GM12878 (cell line): ENCODE results near the gene CXorf58.

Source experiments
- CBX3 ChIP-seq: fragments of 200-600 bp; sonication (generic); IDR thresholded peaks from 2 replicates; pipeline ENCODE4 v1.6.1; 2016; ENCODE audit warnings: low read depth, borderline replicate concordance
- EZH2 ChIP-seq: IDR thresholded peaks from 2 replicates; pipeline ENCODE4 v1.6.1; 2012; ENCODE audit warnings: low read depth, mild to moderate bottlenecking, control low read depth, inconsistent platforms, low read length, borderline replicate concordance; ENCODE audit not compliant: control insufficient read depth
- POLR2A ChIP-seq: IDR thresholded peaks from 2 replicates; pipeline ENCODE4 v1.6.1; 2011; ENCODE audit warnings: low read depth, mild to moderate bottlenecking, low read length
- RFX5 ChIP-seq: IDR thresholded peaks from 2 replicates; pipeline ENCODE4 v1.6.1; 2011; ENCODE audit warnings: low read depth, low read length, improper control_type of control experiment
- SRF ChIP-seq, 2 experiments: IDR thresholded peaks; 2 replicates each; pipeline ENCODE4 v1.6.1; 2011; ENCODE audit warnings: low read depth in 2 of 2, low read length in 2 of 2, mild to moderate bottlenecking in 1 of 2, moderate library complexity in 1 of 2
- TBL1XR1 ChIP-seq: IDR thresholded peaks from 2 replicates; pipeline ENCODE4 v1.6.1; 2012; ENCODE audit warnings: low read depth, low read length, improper control_type of control experiment
- ZNF384 ChIP-seq: IDR thresholded peaks from 2 replicates; pipeline ENCODE4 v1.6.1; 2012; ENCODE audit warnings: low read depth, mild to moderate bottlenecking, low read length, improper control_type of control experiment, borderline replicate concordance
- TF ChIP-seq, protein P1 (sequence below): fragments of 450-650 bp; formaldehyde crosslinking; IDR thresholded peaks from 2 replicates; pipeline ENCODE4 v1.5.0; 2022; ENCODE audit warnings: mild to moderate bottlenecking, missing genetic modification characterization
- TF ChIP-seq, protein P2 (sequence below), 3 experiments: IDR thresholded peaks in 2 of 3; conservative IDR thresholded peaks in 1 of 3; 2 replicates each; pipeline ENCODE4 v1.5.1; 2011; ENCODE audit warnings: low read depth in 3 of 3, low read length in 3 of 3, mild to moderate bottlenecking in 3 of 3, control low read depth in 2 of 3, moderate library complexity in 2 of 3, inconsistent platforms in 1 of 3, mixed read lengths in 1 of 3; ENCODE audit not compliant: control insufficient read depth in 2 of 3, insufficient read depth in 1 of 3; ENCODE audit errors: extremely low read depth in 1 of 3
- TF ChIP-seq, protein P3 (sequence below): IDR thresholded peaks from 2 replicates; pipeline ENCODE4 v1.6.1; 2012; ENCODE audit warnings: improper control_type of control experiment, low read depth, low read length; ENCODE audit not compliant: insufficient replicate concordance
- TF ChIP-seq, protein P4 (sequence below): fragments of 450-650 bp; IDR thresholded peaks from 2 replicates; pipeline ENCODE4 v1.6.1; 2017; ENCODE audit warnings: mild to moderate bottlenecking

DNA sequence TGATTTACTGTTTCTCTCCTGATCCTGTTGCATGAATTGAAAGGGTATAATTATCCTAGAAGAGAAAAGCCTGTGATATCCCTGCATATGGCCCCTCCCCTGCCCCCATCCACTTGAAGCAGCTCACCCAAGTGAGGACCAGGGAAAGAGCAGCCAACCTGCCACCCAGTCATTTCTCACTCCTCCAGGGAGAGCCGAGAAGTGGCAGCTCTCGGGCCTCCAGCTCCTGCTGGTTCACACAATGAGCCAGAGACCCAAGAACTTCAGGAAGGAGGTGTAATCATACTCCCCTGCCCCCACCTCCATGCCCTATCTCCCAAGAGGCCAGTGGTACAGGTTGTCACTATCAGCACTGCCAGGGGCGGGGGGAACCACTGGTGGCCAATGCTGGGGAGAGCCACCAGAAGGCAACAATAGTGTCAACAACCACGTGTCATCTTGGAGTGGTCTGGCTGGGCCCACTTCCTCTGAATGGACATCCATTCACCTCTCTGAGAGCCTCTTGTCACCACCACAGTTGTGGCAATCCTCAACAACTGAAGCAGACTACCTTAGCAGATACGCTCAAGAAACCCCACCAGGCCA, 43.0 kb upstream of the CXorf58 start:
- TF ChIP-seq, protein P1, sequence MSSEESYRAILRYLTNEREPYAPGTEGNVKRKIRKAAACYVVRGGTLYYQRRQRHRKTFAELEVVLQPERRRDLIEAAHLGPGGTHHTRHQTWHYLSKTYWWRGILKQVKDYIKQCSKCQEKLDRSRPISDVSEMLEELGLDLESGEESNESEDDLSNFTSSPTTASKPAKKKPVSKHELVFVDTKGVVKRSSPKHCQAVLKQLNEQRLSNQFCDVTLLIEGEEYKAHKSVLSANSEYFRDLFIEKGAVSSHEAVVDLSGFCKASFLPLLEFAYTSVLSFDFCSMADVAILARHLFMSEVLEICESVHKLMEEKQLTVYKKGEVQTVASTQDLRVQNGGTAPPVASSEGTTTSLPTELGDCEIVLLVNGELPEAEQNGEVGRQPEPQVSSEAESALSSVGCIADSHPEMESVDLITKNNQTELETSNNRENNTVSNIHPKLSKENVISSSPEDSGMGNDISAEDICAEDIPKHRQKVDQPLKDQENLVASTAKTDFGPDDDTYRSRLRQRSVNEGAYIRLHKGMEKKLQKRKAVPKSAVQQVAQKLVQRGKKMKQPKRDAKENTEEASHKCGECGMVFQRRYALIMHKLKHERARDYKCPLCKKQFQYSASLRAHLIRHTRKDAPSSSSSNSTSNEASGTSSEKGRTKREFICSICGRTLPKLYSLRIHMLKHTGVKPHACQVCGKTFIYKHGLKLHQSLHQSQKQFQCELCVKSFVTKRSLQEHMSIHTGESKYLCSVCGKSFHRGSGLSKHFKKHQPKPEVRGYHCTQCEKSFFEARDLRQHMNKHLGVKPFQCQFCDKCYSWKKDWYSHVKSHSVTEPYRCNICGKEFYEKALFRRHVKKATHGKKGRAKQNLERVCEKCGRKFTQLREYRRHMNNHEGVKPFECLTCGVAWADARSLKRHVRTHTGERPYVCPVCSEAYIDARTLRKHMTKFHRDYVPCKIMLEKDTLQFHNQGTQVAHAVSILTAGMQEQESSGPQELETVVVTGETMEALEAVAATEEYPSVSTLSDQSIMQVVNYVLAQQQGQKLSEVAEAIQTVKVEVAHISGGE = no peak
- TF ChIP-seq RFX5 (no peak), EZH2 (no peak), TBL1XR1 (no peak), CBX3 (no peak), SRF (IDR thresholded peaks at IDR 0.05; ENCODE audit: low read depth in 2 of 2, low read length in 2 of 2) (no peak), POLR2A (no peak), ZNF384 (no peak)
- TF ChIP-seq, protein P2, sequence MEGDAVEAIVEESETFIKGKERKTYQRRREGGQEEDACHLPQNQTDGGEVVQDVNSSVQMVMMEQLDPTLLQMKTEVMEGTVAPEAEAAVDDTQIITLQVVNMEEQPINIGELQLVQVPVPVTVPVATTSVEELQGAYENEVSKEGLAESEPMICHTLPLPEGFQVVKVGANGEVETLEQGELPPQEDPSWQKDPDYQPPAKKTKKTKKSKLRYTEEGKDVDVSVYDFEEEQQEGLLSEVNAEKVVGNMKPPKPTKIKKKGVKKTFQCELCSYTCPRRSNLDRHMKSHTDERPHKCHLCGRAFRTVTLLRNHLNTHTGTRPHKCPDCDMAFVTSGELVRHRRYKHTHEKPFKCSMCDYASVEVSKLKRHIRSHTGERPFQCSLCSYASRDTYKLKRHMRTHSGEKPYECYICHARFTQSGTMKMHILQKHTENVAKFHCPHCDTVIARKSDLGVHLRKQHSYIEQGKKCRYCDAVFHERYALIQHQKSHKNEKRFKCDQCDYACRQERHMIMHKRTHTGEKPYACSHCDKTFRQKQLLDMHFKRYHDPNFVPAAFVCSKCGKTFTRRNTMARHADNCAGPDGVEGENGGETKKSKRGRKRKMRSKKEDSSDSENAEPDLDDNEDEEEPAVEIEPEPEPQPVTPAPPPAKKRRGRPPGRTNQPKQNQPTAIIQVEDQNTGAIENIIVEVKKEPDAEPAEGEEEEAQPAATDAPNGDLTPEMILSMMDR (IDR thresholded peaks at IDR 0.05 in 2 of 3, conservative IDR thresholded peaks at IDR 0.05 in 1 of 3; ENCODE audit: control insufficient read depth in 2 of 3, extremely low read depth in 1 of 3, insufficient read depth in 1 of 3, low read depth in 3 of 3, low read length in 3 of 3) = no peak
- TF ChIP-seq, protein P3, sequence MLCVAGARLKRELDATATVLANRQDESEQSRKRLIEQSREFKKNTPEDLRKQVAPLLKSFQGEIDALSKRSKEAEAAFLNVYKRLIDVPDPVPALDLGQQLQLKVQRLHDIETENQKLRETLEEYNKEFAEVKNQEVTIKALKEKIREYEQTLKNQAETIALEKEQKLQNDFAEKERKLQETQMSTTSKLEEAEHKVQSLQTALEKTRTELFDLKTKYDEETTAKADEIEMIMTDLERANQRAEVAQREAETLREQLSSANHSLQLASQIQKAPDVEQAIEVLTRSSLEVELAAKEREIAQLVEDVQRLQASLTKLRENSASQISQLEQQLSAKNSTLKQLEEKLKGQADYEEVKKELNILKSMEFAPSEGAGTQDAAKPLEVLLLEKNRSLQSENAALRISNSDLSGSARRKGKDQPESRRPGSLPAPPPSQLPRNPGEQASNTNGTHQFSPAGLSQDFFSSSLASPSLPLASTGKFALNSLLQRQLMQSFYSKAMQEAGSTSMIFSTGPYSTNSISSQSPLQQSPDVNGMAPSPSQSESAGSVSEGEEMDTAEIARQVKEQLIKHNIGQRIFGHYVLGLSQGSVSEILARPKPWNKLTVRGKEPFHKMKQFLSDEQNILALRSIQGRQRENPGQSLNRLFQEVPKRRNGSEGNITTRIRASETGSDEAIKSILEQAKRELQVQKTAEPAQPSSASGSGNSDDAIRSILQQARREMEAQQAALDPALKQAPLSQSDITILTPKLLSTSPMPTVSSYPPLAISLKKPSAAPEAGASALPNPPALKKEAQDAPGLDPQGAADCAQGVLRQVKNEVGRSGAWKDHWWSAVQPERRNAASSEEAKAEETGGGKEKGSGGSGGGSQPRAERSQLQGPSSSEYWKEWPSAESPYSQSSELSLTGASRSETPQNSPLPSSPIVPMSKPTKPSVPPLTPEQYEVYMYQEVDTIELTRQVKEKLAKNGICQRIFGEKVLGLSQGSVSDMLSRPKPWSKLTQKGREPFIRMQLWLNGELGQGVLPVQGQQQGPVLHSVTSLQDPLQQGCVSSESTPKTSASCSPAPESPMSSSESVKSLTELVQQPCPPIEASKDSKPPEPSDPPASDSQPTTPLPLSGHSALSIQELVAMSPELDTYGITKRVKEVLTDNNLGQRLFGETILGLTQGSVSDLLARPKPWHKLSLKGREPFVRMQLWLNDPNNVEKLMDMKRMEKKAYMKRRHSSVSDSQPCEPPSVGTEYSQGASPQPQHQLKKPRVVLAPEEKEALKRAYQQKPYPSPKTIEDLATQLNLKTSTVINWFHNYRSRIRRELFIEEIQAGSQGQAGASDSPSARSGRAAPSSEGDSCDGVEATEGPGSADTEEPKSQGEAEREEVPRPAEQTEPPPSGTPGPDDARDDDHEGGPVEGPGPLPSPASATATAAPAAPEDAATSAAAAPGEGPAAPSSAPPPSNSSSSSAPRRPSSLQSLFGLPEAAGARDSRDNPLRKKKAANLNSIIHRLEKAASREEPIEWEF = no peak
- TF ChIP-seq, protein P4, sequence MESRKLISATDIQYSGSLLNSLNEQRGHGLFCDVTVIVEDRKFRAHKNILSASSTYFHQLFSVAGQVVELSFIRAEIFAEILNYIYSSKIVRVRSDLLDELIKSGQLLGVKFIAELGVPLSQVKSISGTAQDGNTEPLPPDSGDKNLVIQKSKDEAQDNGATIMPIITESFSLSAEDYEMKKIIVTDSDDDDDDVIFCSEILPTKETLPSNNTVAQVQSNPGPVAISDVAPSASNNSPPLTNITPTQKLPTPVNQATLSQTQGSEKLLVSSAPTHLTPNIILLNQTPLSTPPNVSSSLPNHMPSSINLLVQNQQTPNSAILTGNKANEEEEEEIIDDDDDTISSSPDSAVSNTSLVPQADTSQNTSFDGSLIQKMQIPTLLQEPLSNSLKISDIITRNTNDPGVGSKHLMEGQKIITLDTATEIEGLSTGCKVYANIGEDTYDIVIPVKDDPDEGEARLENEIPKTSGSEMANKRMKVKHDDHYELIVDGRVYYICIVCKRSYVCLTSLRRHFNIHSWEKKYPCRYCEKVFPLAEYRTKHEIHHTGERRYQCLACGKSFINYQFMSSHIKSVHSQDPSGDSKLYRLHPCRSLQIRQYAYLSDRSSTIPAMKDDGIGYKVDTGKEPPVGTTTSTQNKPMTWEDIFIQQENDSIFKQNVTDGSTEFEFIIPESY = no peak
